Stimulated activated CD4-positive, alpha-beta T cell treated with anti-CD3 and anti-CD28 coated beads, Interleukin-1b, Interleukin-23, amount 100 ng/mL, for 4 hours (primary cell): ENCODE results near the gene LLGL1.

Experiments used
- DNase-seq, 2 donors: peaks; one replicate each; pipeline ENCODE4 v3.0.0-alpha.2; 2020; ENCODE audit warnings: low read depth in 2 of 2

LLGL1 gene

DNA sequence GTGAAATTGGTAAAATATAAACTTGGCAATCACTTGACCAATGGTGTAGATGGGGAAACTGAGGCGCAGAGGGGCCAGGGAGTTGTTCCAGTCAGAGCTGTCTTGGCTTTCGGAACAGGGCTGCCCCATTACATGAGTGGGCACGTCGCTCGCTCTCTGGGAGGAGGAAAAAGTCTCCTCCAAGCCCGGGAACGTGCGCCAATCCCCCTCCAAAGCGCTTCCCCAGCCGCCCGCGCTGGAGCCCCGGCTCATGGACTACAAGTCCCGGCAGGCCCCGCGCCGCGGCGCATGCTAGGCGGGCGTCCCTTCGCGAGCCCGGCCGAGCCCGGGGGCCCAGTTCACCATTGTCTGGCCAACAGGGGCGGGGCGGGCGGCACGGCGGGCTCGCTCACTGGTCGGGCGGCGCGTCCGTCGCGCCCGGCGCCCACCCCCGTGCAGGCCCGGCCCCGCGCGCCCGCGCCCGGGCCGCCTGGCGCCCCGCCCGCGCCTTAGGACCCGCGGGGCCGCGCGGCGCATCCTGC is at the start of gene LLGL1:
Gene LLGL1 (plus strand): TSS at position 515 of the 521 bp plus-strand sequence. CDS start 48 bp downstream, outside the sequence.
- peak; percentile 91 to 96 for DNase-seq

GRCh38 chr17:18176176-18176575 is 49.3 kb upstream of the LLGL1 start:
- no peak for DNase-seq

DNA sequence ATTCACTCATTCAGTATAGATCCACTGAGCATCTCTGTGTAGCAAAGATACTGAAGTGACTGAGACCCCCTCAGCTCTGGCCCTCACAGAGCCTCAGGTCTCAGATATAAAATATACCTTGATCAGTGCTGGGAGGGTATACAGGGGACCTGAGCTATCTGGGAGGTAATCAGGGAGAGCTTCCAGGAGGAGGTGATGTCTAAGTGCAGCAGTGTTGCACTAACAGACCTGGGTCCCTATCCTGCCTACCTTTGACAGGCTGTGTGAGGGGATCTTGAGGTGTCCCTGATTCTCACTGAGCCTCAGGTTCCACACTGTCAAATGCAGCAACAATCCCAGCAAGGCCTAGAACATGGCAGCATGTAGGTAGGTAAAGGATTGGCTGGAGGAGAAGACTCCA is 48.3 kb upstream of the LLGL1 start:
- DNase-seq: no peak

- no peak for DNase-seq
Measured at GRCh38 chr17:18177722-18178121, 47.7 kb upstream of the LLGL1 start.

GRCh38 chr17:18179196-18179595 is 46.2 kb upstream of the LLGL1 start:
- DNase-seq: no peak

- DNase-seq: no peak
Measured at GRCh38 chr17:18179804-18180203, 45.6 kb upstream of the LLGL1 start.

- DNase-seq: peak in 1 of 2 donors; percentile 20
Measured at GRCh38 chr17:18181358-18181757, 44.1 kb upstream of the LLGL1 start.

- no peak for DNase-seq
Measured at GRCh38 chr17:18182110-18182977, 43.1 kb upstream of the LLGL1 start.

DNA sequence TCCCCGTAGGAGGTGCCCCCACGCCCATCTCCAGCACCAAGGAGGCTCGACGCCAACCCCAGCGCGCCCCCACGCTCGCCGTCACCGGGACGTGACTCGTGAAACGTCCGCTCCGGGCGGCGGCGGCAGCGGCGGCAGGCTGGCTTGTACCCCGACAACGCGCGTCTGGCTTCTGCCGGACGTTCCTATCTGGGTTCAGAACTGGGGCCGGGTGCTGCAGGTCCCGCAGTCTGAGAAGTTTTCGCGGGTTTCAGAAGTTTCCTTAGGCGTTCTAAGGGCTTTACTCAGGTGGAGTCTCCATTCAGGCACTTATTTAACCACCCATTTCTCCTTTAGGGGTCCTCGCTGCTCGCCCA is 42.5 kb upstream of the LLGL1 start:
- peak; percentile 68 to 77 for DNase-seq

GRCh38 chr17:18183334-18184142 is 41.9 kb upstream of the LLGL1 start, which contains the start of gene ALKBH5:
TSS of gene ALKBH5 (plus strand) at chr17:18183828. CDS start at chr17:18184244, 416 bp downstream.
- DNase-seq: peak; percentile 96 to 97

DNA sequence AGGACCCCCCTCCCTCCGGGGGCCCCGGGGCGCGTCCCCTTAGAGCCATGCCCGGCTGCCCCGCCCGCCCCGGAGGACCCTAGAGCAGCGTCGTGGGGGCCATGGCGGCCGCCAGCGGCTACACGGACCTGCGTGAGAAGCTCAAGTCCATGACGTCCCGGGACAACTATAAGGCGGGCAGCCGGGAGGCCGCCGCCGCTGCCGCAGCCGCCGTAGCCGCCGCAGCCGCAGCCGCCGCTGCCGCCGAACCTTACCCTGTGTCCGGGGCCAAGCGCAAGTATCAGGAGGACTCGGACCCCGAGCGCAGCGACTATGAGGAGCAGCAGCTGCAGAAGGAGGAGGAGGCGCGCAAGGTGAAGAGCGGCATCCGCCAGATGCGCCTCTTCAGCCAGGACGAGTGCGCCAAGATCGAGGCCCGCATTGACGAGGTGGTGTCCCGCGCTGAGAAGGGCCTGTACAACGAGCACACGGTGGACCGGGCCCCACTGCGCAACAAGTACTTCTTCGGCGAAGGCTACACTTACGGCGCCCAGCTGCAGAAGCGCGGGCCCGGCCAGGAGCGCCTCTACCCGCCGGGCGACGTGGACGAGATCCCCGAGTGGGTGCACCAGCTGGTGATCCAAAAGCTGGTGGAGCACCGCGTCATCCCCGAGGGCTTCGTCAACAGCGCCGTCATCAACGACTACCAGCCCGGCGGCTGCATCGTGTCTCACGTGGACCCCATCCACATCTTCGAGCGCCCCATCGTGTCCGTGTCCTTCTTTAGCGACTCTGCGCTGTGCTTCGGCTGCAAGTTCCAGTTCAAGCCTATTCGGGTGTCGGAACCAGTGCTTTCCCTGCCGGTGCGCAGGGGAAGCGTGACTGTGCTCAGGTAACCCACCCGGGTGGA is 41.0 kb upstream of the LLGL1 start:
- DNase-seq: peak; percentile 49 to 54

DNA sequence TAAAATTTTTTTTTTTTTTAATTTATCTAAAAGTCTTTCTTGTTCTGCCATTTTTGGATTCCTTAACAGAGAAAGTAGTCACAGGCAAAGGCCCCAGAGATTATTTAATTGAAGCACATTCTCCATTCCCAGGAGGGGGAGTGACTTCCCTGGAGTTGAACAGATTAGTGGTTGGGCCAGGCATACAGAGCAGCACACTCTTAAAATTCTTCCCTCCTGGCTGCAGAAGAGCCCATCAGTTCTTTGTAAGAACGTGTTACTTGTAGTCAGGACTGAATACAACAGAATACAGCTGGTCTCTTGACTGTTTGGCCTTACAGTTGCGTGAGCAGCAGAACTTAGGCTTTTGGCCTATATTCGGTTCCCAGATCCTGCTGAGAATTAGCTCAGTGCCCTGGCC is 40.0 kb upstream of the LLGL1 start:
- no peak for DNase-seq

GRCh38 chr17:18185832-18186626 is 39.4 kb upstream of the LLGL1 start:
- no peak for DNase-seq

- DNase-seq: no peak
Measured at GRCh38 chr17:18186627-18186982, 38.8 kb upstream of the LLGL1 start.

GRCh38 chr17:18187226-18187625 is 38.2 kb upstream of the LLGL1 start:
- no peak for DNase-seq

- no peak for DNase-seq
Measured at GRCh38 chr17:18187821-18188761, 37.3 kb upstream of the LLGL1 start.

DNA sequence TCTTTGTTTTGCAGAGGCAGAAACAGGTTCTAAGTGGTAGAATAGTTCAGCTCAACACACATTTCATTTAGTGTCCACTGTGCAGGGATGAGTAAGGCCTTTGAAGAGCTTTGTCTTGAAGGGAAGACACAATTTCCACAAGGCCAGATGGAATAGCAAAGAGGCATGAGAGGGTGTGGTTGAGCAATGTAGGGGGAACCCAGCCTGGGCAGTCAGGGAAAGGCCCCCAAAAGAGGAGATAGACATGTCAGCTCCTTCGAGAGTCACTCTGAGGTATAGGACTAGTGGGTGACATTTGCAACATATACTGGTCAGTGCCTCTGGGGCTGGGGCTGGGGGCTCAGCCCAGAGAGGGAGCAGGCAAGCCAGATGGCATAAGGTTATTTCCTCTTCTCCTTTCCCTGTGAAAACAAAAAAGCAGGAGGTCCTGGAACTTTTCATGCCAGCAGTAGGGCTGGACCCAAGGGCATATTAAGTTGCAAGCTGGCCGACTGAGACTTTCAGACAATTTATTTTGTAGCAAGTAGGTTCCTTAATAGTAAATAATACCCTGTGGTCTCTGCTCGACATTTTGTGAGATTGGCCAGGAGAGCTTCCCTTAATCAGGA is 34.7 kb upstream of the LLGL1 start:
- no peak for DNase-seq

- no peak for DNase-seq
Measured at GRCh38 chr17:18191236-18191667, 34.2 kb upstream of the LLGL1 start.

DNA sequence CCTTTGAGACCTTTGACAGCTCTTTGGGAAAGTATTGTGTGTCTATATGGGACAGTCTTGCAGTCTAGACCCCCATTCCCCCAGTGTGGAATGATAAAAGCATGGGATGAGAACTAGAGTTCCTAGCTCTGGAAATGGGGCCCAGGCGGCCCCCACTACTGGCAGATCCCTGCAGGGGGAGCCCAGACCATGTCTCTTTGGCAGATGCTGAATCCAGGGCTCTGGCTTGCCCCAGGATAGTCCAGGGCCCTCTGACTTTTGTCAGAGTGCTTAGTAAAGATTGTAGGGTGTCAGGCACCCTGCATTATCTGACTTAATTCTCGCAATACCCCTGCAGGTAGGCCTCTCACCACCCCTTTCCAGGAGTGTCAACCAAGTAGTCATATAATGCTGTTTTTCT is 33.5 kb upstream of the LLGL1 start:
- DNase-seq: no peak
